ENCODE results near the gene OR5AU1. TPM values are rescaled to one million over a fixed set of nuclear protein-coding genes. Genes with fewer than 3 reads are reported as not detected.

OR5AU1 gene
- not detected for polyA plus RNA-seq (2013, experiment 1 of 2)
- not detected for polyA plus RNA-seq (2013, experiment 2 of 2)

GRCh38 chr14:21155963-21156362 lies at the start of gene OR5AU1:
Gene OR5AU1, minus strand, starts transcription at chr14:21156063. Its CDS starts 191 bp downstream, at chr14:21155872.
- Histone ChIP-seq H3K4me1 (ENCODE audit: control insufficient read depth, insufficient read depth, low read length, poor library complexity, severe bottlenecking) (no peaks in the 10 kb centered on the region), H3K4me3 (ENCODE audit: extremely low read depth, insufficient read depth, low read length, poor library complexity, severe bottlenecking) (no peak within 1 kb of the TSS), H3K36me3 (ENCODE audit: control insufficient read depth, insufficient read depth, low read length) (no peaks in the 10 kb centered on the region), H3K27ac (ENCODE audit: low read depth, low read length, severe bottlenecking) (no peak within 1 kb of the TSS), H3K9me3 (ENCODE audit: control insufficient read depth, low read length) (no peaks in the 10 kb centered on the region)

DNA sequence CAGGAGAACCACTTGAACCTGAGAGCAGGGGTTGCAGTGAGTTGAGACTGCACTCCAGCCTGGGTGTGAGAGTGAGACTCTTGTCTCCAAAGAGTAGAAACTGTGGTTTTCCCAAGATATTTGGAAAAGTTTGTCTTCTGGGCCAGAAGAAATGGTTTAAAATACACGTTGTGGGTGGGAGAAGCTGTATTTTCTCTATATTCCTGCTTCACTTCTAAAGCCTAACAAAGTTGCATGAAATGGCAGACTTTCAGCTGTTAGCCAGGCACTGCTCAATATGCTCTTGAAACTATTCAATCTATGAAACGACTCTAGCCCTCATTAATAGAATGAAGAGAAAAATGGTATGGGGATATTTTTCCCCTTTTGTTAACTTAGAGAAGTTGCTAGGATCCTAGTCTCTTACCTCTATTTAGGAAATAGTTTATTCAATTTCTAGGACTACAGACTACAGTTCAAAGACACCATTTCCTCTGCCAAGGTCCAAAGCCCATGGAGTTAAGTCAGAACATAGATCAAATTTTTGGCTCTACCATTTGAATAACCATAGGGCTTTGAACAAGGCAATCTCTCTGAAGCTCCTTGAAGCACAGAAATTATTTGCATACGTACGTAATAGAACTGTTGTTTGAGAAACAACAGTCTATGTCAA lies 49.3 kb upstream of the OR5AU1 start:
- Histone ChIP-seq H3K9me3 (ENCODE audit: control insufficient read depth, low read length) (no peaks in the 10 kb centered on the region), H3K4me3 (ENCODE audit: extremely low read depth, insufficient read depth, low read length, poor library complexity, severe bottlenecking) (no peak overlapping the region), H3K36me3 (ENCODE audit: control insufficient read depth, insufficient read depth, low read length) (peaks cover 80% of the 10 kb centered on the region), H3K4me1 (ENCODE audit: control insufficient read depth, insufficient read depth, low read length, poor library complexity, severe bottlenecking) (no peaks in the 10 kb centered on the region), H3K27ac (ENCODE audit: low read depth, low read length, severe bottlenecking) (no peak overlapping the region)
- WGBS, 2 experiments (ENCODE audit: insufficient coverage in 2 of 2) = 95 to 100% methylated on average over 2 to 3 of the region's 4 CpGs

DNA sequence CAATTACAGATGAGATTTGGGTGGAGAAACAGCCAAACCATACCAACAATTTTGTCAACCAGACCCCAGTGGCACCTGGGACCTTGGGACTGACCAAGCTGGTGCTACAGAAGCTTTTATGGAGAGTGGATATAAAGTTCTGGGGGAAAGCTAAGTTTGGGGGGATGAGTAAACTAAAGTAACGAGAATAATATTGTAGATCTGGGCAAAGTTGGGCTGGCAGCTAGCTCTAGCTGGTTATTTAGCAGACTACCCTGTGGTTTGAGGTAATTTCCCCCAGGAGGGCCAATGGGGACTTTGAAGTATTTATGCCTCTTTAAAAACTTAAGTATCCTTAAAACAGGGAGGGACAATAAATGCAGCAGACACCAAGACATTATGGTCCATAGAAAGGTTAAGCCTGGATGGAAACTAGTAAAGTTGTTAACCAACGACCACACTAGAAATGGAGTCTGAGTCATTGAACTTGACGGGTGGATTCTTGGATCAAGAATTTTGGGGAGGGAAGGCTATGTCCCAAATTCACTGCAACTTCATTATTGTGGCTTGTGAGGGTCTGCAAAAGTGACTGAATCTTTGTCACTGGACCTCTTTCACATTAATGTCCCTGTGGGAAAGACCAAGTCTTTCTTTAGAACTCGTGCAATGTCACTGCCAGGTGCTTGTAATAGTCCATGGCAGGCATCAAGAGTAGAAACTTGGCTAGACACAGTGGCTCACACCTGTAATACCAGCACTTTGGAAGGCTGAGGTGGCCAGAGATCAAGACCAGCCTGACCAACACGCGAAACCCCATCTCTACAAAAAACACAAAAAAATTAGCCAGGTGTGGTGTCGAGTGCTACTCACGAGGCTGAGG lies 48.5 kb upstream of the OR5AU1 start:
- Histone ChIP-seq H3K4me1 (ENCODE audit: control insufficient read depth, insufficient read depth, low read length, poor library complexity, severe bottlenecking) (no peaks in the 10 kb centered on the region), H3K9me3 (ENCODE audit: control insufficient read depth, low read length) (no peaks in the 10 kb centered on the region), H3K4me3 (ENCODE audit: extremely low read depth, insufficient read depth, low read length, poor library complexity, severe bottlenecking) (no peak overlapping the region), H3K36me3 (ENCODE audit: control insufficient read depth, insufficient read depth, low read length) (peaks cover 73% of the 10 kb centered on the region), H3K27ac (ENCODE audit: low read depth, low read length, severe bottlenecking) (no peak overlapping the region)
- 98% methylated on average over 5 to 8 of the region's 8 CpGs for WGBS, 2 experiments (ENCODE audit: insufficient coverage in 2 of 2)

DNA sequence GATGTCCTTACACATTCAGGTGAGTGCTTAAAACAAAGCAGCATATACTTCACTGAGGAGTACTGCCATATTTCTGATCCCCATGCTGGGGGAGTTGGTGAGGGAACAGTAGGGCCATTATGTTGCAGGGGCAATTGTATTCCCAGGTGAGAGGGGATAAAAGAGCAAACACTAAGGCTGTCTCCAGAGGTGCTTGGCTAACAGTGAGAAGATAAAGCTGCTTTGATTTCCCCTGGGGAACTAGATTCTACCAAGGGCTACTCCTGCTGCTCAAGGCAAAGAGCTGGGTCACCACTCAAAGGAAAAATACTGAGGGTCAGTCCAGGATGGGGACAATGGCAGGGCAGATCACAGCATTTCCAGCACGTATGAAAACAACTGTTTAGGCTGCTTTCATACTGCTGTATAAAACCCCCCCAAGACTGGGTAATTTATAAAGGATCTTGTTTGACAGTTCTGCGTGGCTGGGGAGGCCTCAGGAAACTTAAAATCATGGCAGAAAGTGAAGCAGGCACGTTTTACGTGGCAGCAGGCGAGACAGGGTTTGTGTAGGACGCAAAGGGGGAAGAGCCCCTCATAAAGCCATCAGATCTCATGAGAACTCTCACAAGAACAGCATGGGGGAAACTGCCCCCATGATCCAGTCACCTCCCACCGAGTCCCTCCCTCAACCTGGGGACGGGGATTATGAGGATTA lies 47.8 kb upstream of the OR5AU1 start:
- Histone ChIP-seq H3K9me3 (ENCODE audit: control insufficient read depth, low read length) (no peaks in the 10 kb centered on the region), H3K36me3 (ENCODE audit: control insufficient read depth, insufficient read depth, low read length) (peaks cover 65% of the 10 kb centered on the region), H3K27ac (ENCODE audit: low read depth, low read length, severe bottlenecking) (peak overlapping the region; percentile 23), H3K4me1 (ENCODE audit: control insufficient read depth, insufficient read depth, low read length, poor library complexity, severe bottlenecking) (no peaks in the 10 kb centered on the region), H3K4me3 (ENCODE audit: extremely low read depth, insufficient read depth, low read length, poor library complexity, severe bottlenecking) (no peak overlapping the region)
- 91 to 93% methylated on average over 3 to 5 of the region's 8 CpGs for WGBS, 2 experiments (ENCODE audit: insufficient coverage in 2 of 2)

DNA sequence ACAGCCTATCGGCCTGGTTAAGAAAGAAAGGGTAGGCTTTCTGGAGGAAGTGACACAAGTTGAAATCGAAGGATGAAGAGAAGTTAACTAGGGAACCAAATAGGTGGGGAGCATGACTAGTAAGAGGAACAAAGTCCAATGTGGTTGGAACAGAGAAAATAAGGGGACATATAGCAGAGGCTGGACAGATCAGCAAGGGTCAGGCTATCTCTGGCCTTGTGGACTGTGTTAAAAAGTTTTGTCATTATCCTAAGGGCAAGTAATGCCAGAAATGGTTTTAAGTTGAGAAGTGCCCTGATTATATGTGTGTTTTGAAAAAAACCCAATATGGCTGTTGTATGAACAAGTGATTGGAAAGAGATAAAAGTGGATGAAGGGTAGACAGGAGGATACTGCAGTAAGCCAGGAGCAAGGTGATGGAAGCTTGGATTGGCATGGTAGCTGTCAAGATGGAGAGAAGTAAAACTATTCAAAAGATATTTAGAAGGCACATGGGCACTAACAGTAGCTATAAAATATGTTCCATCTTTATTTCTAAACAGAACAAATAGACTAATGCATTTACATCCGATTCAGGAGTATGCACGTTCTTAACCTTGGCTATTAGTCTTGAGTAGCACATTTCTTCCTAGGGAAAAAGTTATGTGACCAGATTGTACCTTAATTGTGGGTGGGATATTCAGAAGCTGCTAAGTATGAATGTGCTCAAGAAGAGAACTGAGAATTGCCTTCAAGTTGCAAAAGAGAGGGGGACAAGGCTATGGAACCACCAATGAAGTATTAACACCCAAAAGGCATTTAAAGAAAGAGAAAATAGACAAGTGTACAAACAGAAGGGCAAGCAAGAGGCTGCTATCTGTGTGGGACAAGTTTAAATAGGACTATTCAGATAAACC lies 46.8 kb upstream of the OR5AU1 start:
- Histone ChIP-seq H3K4me3 (ENCODE audit: extremely low read depth, insufficient read depth, low read length, poor library complexity, severe bottlenecking) (no peak overlapping the region), H3K27ac (ENCODE audit: low read depth, low read length, severe bottlenecking) (no peak overlapping the region), H3K9me3 (ENCODE audit: control insufficient read depth, low read length) (no peaks in the 10 kb centered on the region), H3K36me3 (ENCODE audit: control insufficient read depth, insufficient read depth, low read length) (peaks cover 56% of the 10 kb centered on the region), H3K4me1 (ENCODE audit: control insufficient read depth, insufficient read depth, low read length, poor library complexity, severe bottlenecking) (no peaks in the 10 kb centered on the region)
- 94 to 98% methylated on average over 3 to 4 of the region's 4 CpGs for WGBS, 2 experiments (ENCODE audit: insufficient coverage in 2 of 2)

DNA sequence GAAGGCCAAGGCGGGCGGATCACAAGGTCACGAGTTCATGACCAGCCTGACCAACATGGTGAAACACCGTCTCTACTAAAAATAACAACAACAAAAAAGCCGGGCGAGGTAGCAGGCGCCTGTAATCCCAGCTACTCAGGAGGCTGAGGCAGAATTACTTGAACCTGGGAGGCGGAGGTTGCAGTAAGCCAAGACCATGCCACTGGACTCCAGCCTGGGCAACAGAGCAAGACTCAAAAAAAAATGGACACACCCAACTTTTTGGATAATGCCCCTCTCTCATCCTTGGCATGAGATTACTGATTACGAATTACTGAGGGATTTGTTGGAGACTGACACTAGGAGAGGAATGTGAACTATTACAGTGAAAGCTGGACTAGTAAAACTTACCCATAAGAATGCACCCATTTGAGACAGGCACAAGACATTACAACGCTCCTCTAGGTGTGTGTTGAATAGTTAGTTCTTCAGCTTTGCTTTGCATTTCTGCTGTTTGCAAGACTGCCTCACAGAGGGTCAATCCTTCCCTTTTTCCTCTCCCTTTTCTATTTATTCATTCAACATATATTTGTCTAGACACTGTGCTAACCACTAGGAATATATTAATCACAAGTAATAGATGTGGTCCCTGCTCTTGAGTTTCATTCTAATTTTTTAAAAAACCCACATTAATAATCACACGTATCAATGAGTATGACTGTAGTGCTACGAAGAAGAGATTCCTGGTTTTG lies 46.0 kb upstream of the OR5AU1 start:
- peaks cover 48% of the 10 kb centered on the region for H3K36me3 ChIP-seq (ENCODE audit: control insufficient read depth, insufficient read depth, low read length)
- no peak overlapping the region for H3K4me3 ChIP-seq (ENCODE audit: extremely low read depth, insufficient read depth, low read length, poor library complexity, severe bottlenecking)
- WGBS, 2 experiments (ENCODE audit: insufficient coverage in 2 of 2) = 81 to 86% methylated on average over 8 of the region's 12 CpGs
- no peaks in the 10 kb centered on the region for H3K9me3 ChIP-seq (ENCODE audit: control insufficient read depth, low read length)
- no peaks in the 10 kb centered on the region for H3K4me1 ChIP-seq (ENCODE audit: control insufficient read depth, insufficient read depth, low read length, poor library complexity, severe bottlenecking)
- H3K27ac ChIP-seq (ENCODE audit: low read depth, low read length, severe bottlenecking) = no peak overlapping the region

- WGBS, 2 experiments (ENCODE audit: insufficient coverage in 2 of 2) = 94 to 100% methylated on average over 3 to 4 of the region's 5 CpGs
- no peak overlapping the region for H3K27ac ChIP-seq (ENCODE audit: low read depth, low read length, severe bottlenecking)
- no peak overlapping the region for H3K4me3 ChIP-seq (ENCODE audit: extremely low read depth, insufficient read depth, low read length, poor library complexity, severe bottlenecking)
- H3K4me1 ChIP-seq (ENCODE audit: control insufficient read depth, insufficient read depth, low read length, poor library complexity, severe bottlenecking) = no peaks in the 10 kb centered on the region
- H3K36me3 ChIP-seq (ENCODE audit: control insufficient read depth, insufficient read depth, low read length) = peaks cover 38% of the 10 kb centered on the region
- no peaks in the 10 kb centered on the region for H3K9me3 ChIP-seq (ENCODE audit: control insufficient read depth, low read length)
Measured at GRCh38 chr14:21200752-21201461, 45.0 kb upstream of the OR5AU1 start.

- Histone ChIP-seq H3K27ac (ENCODE audit: low read depth, low read length, severe bottlenecking) (no peak overlapping the region), H3K4me3 (ENCODE audit: extremely low read depth, insufficient read depth, low read length, poor library complexity, severe bottlenecking) (no peak overlapping the region), H3K9me3 (ENCODE audit: control insufficient read depth, low read length) (no peaks in the 10 kb centered on the region), H3K4me1 (ENCODE audit: control insufficient read depth, insufficient read depth, low read length, poor library complexity, severe bottlenecking) (no peaks in the 10 kb centered on the region), H3K36me3 (ENCODE audit: control insufficient read depth, insufficient read depth, low read length) (peaks cover 28% of the 10 kb centered on the region)
- no CpG with 5 or more reads among the region's 3 CpGs for WGBS, 2 experiments (ENCODE audit: insufficient coverage in 2 of 2)
Measured at GRCh38 chr14:21199611-21200560, 44.0 kb upstream of the OR5AU1 start.

Measured in mesodermal cell (in vitro differentiated cells).